Measurements from ENCODE around the gene CSK.

GRCh38 chr15:74784426-74785193 lies 2.7 kb downstream of the CSK start:
- TF ChIP-seq POLR2A (IDR thresholded peaks at IDR 0.05; ENCODE audit: low read depth, low read length) (no peak), POLR2AphosphoS5 (IDR thresholded peaks at IDR 0.05; ENCODE audit: low read depth, low read length) (no peak), TAF1 (IDR thresholded peaks at IDR 0.05; ENCODE audit: low read depth, low read length) (no peak)

All from GM12891 (cell line).